Measurements from ENCODE around the gene NSL1. TPM values are rescaled to one million over a fixed set of nuclear protein-coding genes. Genes with fewer than 3 reads are reported as not detected.
"Not testable (repeated sequence)": the region's sequence is repeated elsewhere in the genome, so short reads cannot be mapped to it uniquely, and the experiment has no call there.

Gene NSL1
- total RNA-seq, 4 donors from 2014 or later, result 28.8 to 44.7 (median 32.6) TPM

- WGBS, 2 donors, result 82 to 84% methylated on average over 3 of the region's 3 CpGs
- Histone ChIP-seq H3K9me3 (no peaks in the 10 kb centered on the region), H3K36me3 (peaks cover 0 to 53% (median 5%) of the 10 kb centered on the region in 3 donors)
Measured at GRCh38 chr1:212782422-212783154, 9.0 kb downstream of the NSL1 start.

GRCh38 chr1:212781225-212781624 lies 10.4 kb downstream of the NSL1 start:
- no peak for TF ChIP-seq POLR2A (IDR thresholded peaks at IDR 0.05)
- peaks cover 0 to 6% (median 0%) of the 10 kb centered on the region in 4 donors for H3K4me1 ChIP-seq
- no peaks in the 10 kb centered on the region for H3K27me3 ChIP-seq
- no peak overlapping the region for H3K27ac ChIP-seq
- DNase-seq (ENCODE audit: low spot score in 2 of 2), result no peak
- peaks cover 0 to 46% (median 0%) of the 10 kb centered on the region in 3 donors for H3K36me3 ChIP-seq
- WGBS, 2 donors, result 80 to 94% methylated on average over 2 of the region's 2 CpGs
- no peak overlapping the region for H3K4me3 ChIP-seq
- no peaks in the 10 kb centered on the region for H3K9me3 ChIP-seq

More at GRCh38 chr1:212782422-212783154, 9.0 kb downstream of the NSL1 start:
- Histone ChIP-seq H3K27ac (peak overlapping the region in 1 of 4 donors; percentile 9), H3K4me3 (no peak overlapping the region), H3K27me3 (no peaks in the 10 kb centered on the region), H3K4me1 (peaks cover 0 to 7% (median 0%) of the 10 kb centered on the region in 4 donors)
- TF ChIP-seq CTCF (IDR thresholded peaks at IDR 0.05) (peak; percentile 38 to 70 (median 50)), POLR2A (IDR thresholded peaks at IDR 0.05) (no peak), EP300 (IDR thresholded peaks at IDR 0.05) (no peak)
- no peak for DNase-seq (ENCODE audit: low spot score in 2 of 2)

GRCh38 chr1:212780759-212781158 lies 10.8 kb downstream of the NSL1 start:
- Histone ChIP-seq H3K4me3 (no peak overlapping the region), H3K4me1 (peaks cover 0 to 6% (median 0%) of the 10 kb centered on the region in 4 donors), H3K9me3 (no peaks in the 10 kb centered on the region), H3K27ac (no peak overlapping the region), H3K36me3 (peaks cover 0 to 46% (median 0%) of the 10 kb centered on the region in 3 donors), H3K27me3 (no peaks in the 10 kb centered on the region)
- WGBS, 2 donors, result 89 to 91% methylated on average over 3 of the region's 3 CpGs
- DNase-seq (ENCODE audit: low spot score in 2 of 2), result no peak
- no peak for TF ChIP-seq EP300 (IDR thresholded peaks at IDR 0.05)
- no peak for TF ChIP-seq CTCF (IDR thresholded peaks at IDR 0.05)
- TF ChIP-seq POLR2A (IDR thresholded peaks at IDR 0.05), result no peak

- WGBS, 2 donors, result 100% methylated on average over 4 of the region's 32 CpGs; no CpG with 5 or more reads in 1 of the 2 donors
- H3K27ac ChIP-seq; DNase-seq (ENCODE audit: low spot score in 2 of 2); H3K4me3 ChIP-seq; H3K4me1 ChIP-seq; H3K27me3 ChIP-seq; H3K9me3 ChIP-seq: not testable (repeated sequence)
- peaks cover 0 to 41% (median 0%) of the 10 kb centered on the region in 3 donors for H3K36me3 ChIP-seq
Measured at GRCh38 chr1:212779086-212779485, 12.5 kb downstream of the NSL1 start.

- no peak for DNase-seq (ENCODE audit: low spot score in 2 of 2)
- no peak overlapping the region for H3K4me3 ChIP-seq
- 93 to 94% methylated on average over 3 of the region's 3 CpGs for WGBS, 2 donors
Measured at GRCh38 chr1:212777151-212777550, 14.4 kb downstream of the NSL1 start.

More at GRCh38 chr1:212777151-212777550, 14.4 kb downstream of the NSL1 start:
- Histone ChIP-seq H3K36me3 (peaks cover 0 to 39% (median 0%) of the 10 kb centered on the region in 3 donors), H3K9me3 (no peaks in the 10 kb centered on the region), H3K27ac (no peak overlapping the region), H3K27me3 (no peaks in the 10 kb centered on the region), H3K4me1 (peaks cover 0 to 3% (median 0%) of the 10 kb centered on the region in 4 donors)
- TF ChIP-seq CTCF (IDR thresholded peaks at IDR 0.05) (no peak), POLR2A (IDR thresholded peaks at IDR 0.05) (no peak), EP300 (IDR thresholded peaks at IDR 0.05) (no peak)

Data from tibial nerve (tissue), 4 donors.